Anterior cingulate cortex (tissue), 58 donors: ENCODE data around the gene SLC45A1.
"Not testable (repeated sequence)": the region's sequence is repeated elsewhere in the genome, so short reads cannot be mapped to it uniquely, and the experiment has no call there.

ENCODE experiments used
- DNase-seq, 58 donors: peaks; one replicate each; lab custom pipeline; 2025; lab: John Stamatoyannopoulos, UW

SLC45A1 gene

DNA sequence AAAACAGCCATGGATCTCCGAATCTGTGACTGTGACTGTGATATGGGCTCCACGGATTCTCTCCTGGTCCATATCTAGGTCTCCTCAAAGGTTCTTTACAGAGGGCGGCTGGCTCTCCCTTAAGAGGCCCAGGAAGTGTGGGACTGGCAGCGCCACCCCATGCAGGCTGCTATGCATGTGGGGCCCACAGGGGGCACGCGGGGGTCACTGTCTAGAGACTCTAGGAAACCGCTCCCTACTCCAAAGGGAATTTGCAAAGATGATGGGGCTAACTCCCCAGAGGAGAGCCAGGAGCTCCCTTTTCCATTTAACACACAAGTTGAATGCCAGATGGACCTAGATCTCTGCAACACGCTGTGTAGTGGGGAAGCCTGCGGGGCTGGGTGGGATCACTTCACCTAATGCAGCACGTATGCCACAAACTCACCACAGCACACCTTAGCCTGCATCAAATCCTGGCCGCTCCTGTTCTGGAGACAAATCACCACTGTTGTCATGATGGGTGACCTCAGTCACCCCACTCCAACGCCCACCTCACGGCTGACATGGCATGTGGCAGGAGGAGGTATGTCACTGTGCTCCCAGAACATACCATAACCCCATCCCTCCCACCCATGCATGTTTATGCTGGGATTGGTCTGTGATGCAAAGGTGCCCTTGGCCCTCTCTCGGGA lies 61.7 kb downstream of the SLC45A1 start:
- DNase-seq, result no peak

GRCh38 chr1:8380310-8380709 lies 62.4 kb downstream of the SLC45A1 start:
- not testable (repeated sequence) for DNase-seq

DNA sequence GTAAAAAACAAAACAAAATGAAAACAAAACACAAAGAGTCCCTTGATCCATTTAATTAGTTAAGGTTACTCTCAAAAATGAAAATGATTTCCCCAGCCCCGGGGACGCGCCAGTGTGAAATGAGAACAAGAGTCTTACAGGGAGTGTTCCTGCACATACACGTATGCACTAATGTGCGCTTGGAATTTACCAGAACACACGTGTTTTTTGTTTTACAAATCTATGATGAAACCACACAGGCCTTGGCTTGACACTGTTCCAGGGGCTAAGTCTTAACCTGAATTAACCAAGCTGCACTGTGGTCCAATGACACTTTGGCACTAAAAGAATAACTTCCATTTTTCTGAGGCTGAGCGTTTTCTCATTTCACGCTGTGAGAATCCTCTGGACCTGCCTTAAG lies 63.7 kb downstream of the SLC45A1 start:
- no peak for DNase-seq

DNA sequence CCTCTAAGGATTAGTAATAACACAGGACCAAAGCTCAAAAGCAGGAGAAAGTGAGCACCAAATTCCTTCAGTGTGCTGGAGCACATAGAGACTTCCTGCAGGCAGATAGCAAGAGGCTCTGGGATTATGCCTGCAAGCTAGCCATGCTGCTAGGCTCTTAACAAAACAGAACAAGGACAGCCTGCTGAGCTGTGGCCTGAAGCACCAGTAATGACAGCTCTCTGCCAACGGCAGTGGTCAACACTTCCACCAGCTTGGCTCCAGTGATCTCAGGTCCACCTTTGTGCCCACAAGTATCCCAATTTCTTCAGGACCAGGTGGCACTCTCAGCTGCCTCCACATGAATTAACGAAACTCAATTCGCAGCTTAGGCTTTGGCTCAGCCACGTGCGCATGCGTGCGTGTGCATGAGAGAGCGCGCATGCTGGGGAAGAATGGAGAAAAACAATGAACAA lies 64.2 kb downstream of the SLC45A1 start:
- DNase-seq, result peak in 27 of 58 donors; percentile 21 to 68 (median 39)

- DNase-seq, result no peak
Measured at GRCh38 chr1:8382608-8383505, 64.9 kb downstream of the SLC45A1 start.

- no peak for DNase-seq
Measured at GRCh38 chr1:8384088-8384487, 66.2 kb downstream of the SLC45A1 start.

DNA sequence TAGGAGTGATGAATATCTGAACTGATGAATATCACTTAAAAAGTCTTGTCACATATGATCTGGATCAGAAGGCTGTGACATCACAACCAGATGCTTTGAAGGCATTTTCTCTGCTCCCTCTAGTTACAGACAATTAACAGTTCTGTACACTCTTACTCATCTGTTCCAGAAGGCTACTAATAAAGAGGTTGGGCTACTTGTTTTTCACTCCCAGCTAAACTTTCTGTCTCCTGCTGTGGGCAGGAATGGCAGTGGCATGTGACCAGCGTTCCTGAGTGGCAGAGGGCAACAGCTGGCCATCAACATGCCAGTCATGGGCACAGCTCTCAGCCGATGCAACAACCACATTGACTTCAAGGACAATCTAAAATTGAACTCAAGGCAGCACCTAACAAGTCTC lies 66.7 kb downstream of the SLC45A1 start:
- DNase-seq, result peak in 10 of 58 donors; percentile 16 to 53 (median 30)

DNA sequence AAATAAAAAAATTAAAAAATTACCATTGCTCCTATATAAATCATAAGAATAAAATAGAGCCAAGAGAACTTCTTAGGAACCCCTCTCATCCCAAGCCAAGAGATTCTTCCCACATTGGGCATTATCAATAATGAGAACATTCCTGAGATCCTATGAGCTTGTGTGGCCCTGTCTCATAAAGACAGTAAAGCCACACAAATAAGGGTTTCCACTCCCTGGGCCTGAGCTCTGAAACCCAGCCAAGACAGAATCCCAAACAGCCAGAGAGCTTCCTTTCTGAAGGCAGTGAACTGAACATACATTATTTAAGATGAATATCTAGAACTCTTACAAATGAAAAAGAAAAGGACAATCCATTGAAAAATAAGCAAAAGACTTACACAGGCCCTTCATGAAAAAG lies 68.3 kb downstream of the SLC45A1 start:
- DNase-seq, result no peak

GRCh38 chr1:8388732-8389562 lies 71.0 kb downstream of the SLC45A1 start:
- no peak for DNase-seq

DNA sequence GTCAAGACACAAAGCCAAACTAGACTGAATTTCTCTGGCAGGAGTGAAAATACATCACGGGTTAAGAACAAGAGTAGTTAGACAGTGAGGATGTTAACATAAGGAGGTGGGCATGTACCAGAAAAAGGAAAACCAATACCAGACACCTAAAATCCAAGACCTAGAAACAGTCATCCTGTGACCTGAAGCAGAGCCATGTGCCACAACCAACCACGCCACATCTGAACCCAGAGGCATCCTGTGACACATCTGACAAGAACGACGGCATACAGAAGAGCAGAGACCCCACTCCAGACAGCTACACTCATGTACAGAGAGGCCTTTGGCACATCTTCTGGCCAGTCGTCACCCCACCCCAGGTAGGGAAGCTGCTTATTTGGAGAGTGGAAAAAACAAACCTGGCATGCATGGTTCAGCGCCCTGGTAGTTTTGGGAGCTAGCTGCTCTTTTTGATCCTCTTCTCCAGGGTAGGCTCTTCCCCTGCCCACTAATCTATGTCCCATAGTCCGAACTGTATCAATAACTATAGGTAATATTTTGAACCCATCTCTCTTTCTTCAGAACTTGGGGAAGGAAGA lies 72.1 kb downstream of the SLC45A1 start:
- DNase-seq, result no peak

DNA sequence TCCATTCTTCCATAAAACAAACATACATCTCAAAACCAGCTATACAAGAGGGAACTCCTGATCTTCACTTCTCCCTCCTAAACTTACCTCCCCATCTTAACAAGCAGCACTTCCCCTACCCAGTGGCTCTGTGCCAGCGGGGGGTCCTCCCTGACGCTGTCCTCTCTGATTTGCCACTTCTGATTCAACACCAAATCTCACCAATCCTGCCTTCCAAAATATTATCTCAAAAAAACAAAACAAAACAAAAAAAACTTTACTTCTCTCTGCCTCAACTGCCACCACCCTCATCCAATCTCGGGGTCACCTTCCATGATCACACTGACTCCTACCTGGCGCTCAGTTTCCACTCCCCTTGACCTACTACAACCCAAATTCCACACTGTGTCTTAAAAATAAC lies 72.8 kb downstream of the SLC45A1 start:
- no peak for DNase-seq

GRCh38 chr1:8392522-8392921 lies 74.6 kb downstream of the SLC45A1 start:
- no peak for DNase-seq
